GM19372 (cell line): ENCODE data around the gene SMYD1.
A peak's percentile ranks its signal among the peaks of the same experiment; 100 is the strongest.

ENCODE experiments used
- ATAC-seq: cut with Tn5 transposase; IDR thresholded peaks from one replicate; pipeline ENCODE4 v1.9.1; 2021; ENCODE audit warnings: mild to moderate bottlenecking, low read depth, moderate library complexity; ENCODE audit not compliant: unreplicated experiment

SMYD1 gene

DNA sequence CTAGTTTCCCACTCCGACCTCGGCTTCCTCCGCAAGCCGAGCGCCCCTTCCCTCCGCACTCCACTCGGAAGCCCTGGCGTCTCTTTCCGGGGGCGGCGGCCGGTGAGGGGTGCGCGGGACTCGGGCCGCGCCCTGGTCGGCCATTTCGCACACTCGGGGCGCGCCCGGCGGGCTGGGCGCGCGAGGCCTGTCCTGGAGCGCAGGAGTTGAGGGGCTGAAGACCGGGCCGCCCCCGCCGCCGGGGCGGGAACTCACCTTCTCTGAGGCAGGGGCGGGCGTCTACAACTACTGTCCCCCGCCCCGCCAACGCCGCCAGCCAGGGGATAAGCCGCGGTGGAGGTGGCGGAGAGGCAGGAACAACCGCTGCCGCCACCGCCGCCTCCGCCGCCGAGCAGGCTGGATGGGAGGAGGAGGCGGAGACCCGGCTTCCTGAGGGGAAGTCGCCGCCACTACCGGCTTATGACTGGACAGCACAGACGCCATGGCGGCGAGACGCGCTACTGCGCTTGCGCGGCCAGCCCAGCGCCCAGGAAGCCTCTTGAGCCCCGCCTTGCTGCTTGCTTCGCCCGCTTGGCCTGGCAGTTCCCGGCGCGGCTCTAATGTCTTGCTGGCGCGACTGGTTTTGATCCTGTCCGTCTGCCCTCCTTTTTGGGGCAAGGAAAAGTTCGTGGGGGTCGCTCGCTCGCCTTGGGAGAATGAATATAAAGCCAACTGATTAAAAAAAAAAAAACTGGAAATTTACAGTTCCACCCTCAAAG is 12.1 kb upstream of the SMYD1 start, which contains the start of gene KRCC1:
TSS of gene KRCC1 (minus strand) at position 413 of the 758 bp plus-strand sequence. CDS start 27,220 bp downstream, outside the sequence.
- peak; percentile 94 for ATAC-seq

DNA sequence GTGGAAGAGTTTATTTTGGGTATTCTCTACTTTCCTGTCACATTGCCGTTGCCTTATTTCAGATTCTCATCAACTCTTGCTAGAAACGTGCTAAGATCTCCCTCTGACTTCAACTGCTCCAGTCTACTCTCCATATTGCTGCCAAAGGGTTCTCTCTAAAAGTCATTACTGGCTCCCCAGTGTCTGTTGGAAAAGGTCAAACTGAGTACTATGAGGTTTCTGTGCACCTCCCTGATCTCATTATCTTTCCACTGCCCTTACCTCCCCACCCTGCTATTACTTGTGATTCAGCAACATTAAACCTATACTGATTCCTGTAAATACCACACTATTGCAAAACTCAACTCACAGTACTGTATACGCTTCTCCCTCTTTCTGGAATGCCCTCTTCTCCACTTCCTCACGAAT is 10.2 kb upstream of the SMYD1 start:
- no peak for ATAC-seq

DNA sequence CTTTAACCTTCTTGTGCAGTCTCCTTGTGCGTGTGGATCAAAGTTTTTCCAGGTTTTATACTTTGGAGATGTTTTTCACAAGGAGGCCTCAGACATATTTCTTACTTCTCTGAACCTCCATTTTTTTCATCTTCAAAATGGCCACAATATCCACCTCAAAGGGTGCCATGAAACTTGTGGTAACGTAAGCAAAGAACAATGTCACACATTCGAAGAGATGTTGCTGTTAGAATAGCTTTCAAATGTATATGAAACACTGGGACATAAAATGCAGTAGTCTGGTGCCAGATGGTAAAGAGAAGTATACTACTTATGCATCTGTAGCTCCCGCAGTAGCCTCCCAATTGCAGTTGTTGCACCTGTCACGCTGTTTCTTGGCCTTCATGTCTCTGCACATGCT is 9.4 kb upstream of the SMYD1 start:
- ATAC-seq: no peak

DNA sequence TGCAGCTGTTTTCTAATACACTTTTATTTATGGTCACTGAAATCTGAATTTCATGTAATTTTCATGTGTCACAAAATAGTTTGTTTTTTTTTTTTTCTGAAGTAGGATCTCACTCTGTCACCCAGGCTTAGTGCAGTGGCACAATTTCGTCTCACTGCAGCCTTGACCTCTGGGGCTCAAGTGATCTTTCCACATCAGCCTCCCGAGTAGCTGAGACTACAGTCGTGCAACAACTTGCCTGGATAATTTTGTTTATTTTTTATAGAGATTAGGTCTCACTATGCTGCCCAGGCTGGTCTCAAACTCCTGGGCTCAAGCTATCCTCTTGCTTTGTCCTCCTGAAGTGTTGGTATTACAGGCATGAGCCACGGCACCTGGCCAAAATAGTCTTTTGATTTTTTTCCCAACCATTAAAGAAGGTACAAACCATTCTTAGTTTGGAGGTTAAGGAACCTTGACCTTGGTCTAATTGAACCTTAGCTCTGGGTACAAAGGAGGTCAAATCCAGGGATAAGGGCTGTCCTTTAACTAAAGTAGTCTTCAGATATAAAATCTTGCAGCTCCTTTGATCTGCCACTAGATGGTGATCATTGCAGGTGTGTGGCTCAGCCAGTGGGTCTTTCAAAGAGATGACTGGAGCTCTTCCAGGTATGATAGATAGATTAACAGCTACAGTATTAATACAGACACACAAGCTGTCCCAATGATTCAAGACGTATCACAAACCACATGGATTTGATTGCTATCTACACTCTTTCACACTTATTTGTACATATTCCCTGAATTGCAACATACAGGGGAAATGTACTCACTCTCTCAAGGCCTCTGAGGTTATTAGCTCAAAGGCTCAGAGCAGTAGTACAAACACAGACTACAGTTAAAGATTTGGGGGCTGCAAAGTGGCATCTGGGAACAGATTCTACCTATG is 7.4 kb upstream of the SMYD1 start:
- peak; percentile 32 for ATAC-seq

DNA sequence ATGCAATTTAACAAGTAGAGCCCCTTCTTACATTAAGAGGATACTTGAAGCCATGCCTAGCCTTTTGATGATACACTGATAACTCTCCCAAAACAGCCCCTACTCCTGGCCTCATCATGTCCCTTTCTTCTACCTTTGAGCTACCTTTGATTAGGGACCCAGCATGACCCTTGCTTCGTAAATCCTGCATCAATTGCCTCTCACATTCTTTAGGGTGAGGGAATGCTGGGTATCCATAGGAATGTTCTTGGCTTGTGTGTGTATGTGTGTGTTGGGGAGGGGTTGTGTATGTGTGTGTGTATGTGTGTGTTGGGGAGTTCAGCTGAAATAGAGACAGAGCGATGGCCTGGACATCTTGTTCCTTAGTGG is 6.7 kb upstream of the SMYD1 start:
- no peak for ATAC-seq

DNA sequence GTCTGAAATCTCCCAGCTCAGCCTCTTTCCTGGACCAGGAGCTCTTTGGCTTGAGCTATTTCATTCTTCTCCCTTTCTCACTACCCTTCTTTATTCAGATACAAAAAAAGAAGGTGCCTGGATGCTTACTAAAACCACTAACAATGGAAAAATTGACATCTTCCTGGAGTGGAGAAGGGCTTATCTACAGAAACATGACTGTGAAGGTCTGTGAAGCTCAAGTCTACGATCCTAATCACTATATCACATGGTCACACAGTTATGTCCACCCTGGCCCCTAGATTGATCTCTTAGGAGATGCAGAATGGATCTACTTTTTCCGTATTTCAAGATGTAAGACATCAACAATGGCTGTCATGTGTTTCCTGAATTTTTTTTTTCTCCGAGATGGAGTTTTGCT is 6.3 kb upstream of the SMYD1 start:
- ATAC-seq: no peak

DNA sequence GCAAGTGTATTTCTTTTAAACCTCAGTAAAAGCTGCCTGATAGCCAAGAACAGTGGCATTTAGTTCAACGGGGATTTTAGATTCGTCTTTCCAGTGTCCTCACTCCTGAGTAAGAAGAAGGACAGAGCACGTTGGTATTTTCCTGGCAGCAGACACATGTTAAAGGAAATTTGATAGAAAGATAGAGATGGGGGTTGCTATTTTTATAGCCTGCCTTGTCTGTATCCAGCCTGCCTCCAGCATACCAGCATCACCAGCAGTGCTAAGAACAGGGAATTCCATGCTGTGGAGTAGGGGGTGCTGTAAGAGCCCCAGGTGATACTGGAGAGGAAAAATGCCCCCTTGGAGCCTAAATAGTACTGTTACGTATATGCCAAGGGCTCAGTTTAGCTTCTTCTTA is 1.1 kb upstream of the SMYD1 start:
- ATAC-seq: no peak

DNA sequence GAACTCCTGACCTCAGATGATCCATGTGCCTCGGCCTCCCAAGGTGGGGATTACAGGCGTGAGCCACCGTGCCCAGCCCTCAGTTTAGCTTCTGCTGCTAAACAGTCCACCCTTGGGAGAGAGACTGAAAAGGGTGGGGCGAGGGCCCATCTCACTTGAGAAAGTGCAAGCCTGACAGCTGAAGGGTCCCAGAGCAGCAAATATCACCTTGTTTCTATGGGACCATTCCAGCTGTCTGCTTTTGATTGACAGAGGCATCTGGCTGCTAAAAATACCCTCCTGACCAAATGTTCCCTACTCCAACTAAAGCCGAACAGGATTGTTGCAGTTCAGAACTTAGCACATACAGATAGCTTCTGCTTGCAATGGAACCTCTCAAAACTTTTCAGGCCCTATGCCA is 436 bp upstream of the SMYD1 start:
- ATAC-seq: no peak

DNA sequence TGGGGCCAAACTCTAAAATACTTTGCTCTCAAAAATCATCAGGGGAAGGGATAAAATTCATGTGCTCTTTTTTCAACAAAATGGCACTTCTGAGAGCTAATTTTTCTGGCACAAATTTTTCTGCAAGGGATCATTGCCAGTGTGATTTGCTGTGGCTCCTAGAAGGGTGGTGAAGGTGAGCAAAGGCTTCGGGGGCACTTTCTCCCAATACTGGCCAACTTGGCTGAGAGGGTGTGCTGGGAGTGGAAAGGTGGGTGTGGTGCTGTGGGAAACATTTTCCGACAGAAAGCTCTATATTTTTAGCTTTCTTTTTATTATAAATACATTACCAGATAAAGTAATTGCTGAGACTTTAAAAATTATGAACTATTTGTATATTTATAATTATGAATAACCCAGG is 419 bp downstream of the SMYD1 start:
- ATAC-seq: no peak

DNA sequence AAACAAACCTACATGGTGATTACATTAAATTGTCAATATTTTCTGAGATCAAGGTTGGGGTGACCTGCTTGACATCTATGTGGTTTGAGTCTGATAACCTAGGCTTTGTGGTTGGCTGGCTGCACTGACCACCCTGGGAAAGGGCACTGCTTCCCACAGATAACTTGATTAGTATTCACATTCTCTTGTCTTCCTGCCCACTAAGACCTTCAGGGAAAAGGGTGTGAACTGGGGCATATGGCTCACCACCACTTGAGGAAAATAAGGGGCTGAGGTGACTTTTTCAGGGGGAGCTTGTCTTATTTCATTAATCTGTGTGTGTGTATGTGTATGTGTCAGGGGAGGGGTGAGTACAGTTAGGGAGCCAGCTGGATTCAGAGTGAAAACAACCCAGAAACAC is 1.5 kb downstream of the SMYD1 start:
- no peak for ATAC-seq

DNA sequence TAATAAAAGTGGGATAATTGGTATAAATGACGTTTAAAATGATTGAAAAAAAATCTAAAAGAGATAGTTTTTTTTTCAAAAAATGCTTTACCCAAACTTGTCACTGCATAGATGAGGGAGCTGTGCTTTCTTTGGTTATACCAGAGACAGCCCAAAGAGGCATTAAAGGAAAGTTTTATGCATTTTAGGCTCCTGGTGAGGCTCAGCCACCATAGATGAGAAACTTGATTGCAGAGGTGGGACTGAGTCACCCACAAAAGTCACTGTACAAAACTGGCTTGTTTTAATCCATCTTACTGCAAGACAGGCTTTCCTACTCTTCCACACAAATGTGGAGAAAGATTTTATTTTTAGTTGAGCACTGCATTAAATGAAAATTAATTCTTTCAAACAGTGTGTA is 2.4 kb downstream of the SMYD1 start:
- ATAC-seq: no peak

DNA sequence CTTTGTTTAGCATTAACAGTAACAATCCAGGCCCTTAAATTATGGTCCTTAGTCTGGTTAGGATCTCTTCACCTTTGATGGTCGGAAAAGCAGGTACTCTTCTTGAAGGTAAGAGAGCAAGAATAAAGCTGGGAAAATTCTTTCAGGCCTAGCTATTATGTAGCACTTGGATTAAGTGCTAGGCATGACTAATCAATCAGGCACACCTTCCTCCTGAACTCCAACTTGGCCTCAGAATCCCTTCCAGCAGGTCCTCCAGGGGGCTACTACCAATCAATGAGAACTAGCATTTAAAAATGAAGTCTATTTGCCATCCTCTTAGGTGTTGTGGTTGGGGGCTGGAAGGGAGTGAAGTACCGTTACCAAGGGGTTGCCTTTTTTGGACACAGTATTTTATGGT is 3.7 kb downstream of the SMYD1 start:
- ATAC-seq: no peak

DNA sequence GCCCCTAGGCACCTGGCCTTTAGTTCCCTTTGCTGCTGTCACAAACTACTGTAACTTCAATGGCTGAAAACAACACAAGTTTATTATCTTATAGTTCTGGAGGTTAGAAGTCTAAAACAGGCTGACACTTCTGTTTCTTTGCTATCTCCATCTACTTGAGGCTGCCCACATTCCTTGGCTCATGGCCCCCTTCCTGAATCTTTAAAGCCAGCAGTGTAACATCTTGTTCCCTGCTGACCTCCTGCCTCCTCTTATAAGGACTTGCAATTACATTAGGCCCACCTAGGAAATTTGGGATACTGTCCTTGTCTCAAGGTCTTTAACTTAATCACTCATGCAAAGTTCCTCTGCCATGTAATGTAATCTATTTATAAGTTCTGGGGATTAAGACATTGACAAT is 6.5 kb downstream of the SMYD1 start:
- ATAC-seq: no peak

DNA sequence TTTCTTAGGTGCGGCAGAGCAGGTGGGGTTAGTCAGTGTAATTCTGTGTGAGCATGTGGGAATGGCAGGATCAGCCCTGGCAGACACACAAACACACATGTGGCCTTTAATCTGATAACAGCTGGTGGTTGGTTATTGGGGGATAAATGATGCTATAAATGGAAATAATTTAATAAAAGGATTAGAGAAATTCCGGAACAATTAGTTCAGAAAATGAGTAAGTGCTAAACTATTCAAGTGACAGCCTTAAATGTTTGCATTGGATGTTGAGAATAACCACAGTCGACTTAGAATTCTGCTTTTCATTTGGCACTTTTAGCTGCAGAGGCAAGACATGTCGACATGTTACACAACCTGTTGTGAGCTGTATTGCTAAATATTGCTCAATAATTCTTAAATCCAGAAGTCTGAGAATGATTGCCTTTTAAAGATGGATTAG is 7.2 kb downstream of the SMYD1 start:
- no peak for ATAC-seq

DNA sequence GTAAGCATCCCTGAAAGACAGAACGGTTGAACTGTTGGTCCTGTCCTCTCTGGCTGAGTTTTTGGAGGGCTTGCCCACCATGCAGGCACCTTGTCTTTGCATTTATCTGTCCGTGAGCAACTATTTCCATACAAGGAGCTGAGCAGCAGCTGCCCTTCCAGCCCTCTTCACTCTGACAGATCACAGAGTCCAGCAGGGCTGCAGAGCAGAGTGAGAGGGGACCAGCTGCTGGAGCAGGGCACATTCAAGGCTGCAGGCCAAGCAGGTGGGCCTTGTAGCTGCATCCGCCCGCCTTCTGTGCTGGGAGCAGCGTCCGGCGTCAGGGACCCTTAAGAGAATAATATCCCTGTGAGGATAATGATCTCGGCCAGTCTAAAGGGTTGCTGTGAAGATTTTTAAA is 9.5 kb downstream of the SMYD1 start:
- ATAC-seq: no peak

DNA sequence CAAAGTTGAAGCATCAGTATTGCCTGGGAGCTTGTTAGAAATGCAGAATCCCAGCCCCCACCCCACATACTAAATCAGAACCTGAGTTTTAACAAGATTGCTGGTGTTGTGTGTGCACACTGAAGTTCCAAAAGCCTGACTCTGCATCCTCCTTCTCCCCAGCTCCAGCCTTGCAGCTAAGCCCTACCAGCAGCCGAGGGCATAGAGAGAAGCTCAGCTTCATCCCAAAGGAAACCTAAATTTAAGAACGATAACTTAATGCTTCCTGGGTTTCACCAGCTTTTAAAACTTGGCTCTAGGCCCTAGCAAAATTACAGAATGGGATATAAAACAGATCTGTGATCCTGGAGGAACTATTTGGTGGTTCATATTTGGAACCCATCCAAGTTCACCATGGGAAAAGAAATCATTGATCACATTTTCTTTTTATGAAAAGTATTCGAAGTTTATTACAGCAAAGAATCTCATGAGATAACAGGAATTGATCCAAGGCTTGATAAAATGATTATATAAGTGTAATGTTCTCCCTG is 11.1 kb downstream of the SMYD1 start:
- ATAC-seq: no peak

DNA sequence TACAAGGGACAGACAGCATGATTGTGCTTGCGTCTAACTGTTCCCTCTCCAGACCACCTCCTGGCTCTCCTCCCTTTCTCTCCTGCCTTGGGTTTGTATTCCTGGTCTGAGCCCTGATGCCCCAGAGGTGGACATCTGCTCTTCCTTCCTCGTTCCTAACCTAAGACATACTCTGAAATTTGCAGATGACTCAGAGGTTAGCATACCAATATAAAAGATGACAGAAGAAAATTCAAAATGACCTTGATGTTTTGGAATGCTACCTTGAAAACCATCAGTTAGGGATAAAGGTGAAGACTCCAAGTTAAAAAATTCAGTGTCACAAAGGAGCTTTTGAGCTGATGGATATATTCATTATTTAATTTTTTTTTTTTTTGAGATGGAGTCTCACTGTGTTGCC is 12.9 kb downstream of the SMYD1 start:
- ATAC-seq: no peak

DNA sequence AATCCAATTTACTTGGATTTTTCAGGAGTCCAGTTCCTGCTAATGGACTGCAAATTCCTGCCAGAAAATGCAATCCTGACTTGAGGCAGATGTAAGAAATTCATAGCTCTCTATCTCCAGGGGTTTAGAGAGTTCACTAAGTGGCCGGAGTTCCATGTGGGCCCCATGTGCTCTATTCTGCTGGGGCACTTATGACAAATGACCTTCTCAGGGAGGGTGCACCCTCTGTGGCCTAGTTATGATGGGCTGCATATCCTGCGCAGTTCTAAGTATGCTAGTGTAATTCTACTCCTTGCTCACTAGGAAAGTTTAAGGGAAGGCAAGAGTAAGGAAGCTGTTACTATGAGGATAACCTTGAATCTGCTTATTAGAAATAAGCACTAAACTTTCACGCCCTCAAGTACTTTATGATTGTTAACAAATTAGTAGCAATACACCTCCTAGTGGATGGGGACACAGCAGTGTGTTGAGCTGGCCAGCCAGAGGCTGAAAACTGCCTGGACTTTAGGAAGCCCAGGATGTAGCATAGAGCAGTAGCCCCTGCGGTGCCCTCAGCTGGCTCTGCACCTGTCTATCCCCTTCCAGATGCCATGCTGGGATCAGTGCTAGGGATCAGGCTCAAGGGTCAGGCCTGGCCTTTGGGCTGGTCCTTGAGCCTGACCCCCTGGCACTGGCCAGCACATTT is 14.4 kb downstream of the SMYD1 start:
- ATAC-seq: no peak

DNA sequence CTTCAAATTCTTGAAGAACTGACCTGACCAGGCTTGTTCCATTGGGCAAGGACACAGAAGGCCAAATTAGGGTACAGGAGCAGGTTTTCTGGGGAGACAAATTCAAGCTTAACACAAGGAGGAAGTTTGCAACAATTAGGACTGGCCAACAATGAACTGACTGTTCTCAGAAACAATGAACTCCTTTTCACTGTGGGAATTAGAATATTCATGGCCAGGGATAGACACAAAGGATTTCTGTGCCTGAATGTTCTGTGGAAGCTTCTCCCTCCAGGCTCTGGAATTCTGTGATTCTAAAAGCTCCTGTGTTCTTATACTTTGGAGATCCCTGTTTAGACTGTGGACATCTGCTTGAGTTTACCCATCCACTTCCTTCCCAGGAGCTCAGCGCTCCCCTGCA is 15.2 kb downstream of the SMYD1 start:
- no peak for ATAC-seq

DNA sequence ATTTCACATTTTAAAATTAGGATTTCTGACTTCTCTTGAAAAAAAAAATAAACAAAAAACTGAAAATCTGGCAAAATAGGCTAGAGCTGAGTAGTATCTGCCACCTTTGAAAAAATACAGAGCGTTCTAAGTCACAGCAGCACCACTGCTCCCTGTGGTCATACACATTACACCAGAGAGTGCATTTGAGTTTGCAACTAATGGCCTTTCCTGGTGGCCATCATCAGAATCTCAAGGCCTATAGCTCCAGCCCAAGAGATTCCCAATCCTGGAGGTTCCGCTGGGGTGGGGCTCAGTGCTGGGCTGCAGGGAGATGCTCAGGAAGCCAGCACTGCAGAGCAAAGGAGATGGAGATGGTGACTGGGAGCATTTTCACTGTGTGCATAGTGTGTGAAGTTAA is 17.5 kb downstream of the SMYD1 start:
- no peak for ATAC-seq

DNA sequence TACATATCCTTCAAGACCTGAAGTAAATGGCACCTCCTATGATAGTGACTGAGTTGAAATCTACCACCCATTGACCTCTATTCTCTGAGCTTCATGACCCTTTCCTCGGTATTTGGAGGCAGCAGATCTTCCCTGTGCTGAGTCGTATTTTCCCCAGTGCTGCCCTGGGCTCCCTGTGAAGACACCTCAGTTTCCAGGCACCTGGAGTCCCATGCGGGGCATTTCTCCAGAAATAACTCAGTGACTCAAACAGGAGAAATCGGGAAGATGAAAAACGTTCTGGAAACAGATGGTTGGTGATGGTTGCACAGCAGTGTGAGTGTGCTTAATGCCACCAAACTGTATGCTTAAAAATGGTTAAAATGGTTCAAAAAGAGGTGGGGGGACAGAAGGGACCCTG is 18.0 kb downstream of the SMYD1 start:
- ATAC-seq: no peak
